ENCODE measurements around the gene PEX10.

The PEX10 gene

GRCh38 chr1:2458687-2459086, 46.3 kb upstream of the PEX10 start:
- TF ChIP-seq CTCF (IDR thresholded peaks at IDR 0.05) = no peak
- H3K27ac ChIP-seq = no peak overlapping the region

GRCh38 chr1:2457444-2457843, 45.1 kb upstream of the PEX10 start:
- Histone ChIP-seq H3K4me1 (peaks cover 13% of the 10 kb centered on the region), H3K4me3 (ENCODE audit: low read depth, low read length) (no peak overlapping the region), H3K36me3 (ENCODE audit: control insufficient read depth, insufficient read depth, low read length) (no peaks in the 10 kb centered on the region), H3K9me3 (ENCODE audit: control insufficient read depth, low read length) (no peaks in the 10 kb centered on the region), H3K4me2 (ENCODE audit: low read length) (no peak overlapping the region), H3K9ac (no peak overlapping the region), H2AFZ (no peak overlapping the region), H3K27me3 (ENCODE audit: control insufficient read depth, insufficient read depth, low read length) (no peaks in the 10 kb centered on the region), H3K27ac (no peak overlapping the region), H3K79me2 (no peaks in the 10 kb centered on the region)
- no peak for TF ChIP-seq CTCF (IDR thresholded peaks at IDR 0.05)

More at GRCh38 chr1:2458687-2459086, 46.3 kb upstream of the PEX10 start:
- Histone ChIP-seq H3K27me3 (ENCODE audit: control insufficient read depth, insufficient read depth, low read length) (no peaks in the 10 kb centered on the region), H3K4me1 (peaks cover 15% of the 10 kb centered on the region), H3K4me2 (ENCODE audit: low read length) (no peak overlapping the region), H2AFZ (no peak overlapping the region), H3K4me3 (ENCODE audit: low read depth, low read length) (no peak overlapping the region), H3K79me2 (no peaks in the 10 kb centered on the region), H3K9me3 (ENCODE audit: control insufficient read depth, low read length) (no peaks in the 10 kb centered on the region), H3K36me3 (ENCODE audit: control insufficient read depth, insufficient read depth, low read length) (no peaks in the 10 kb centered on the region), H3K9ac (no peak overlapping the region)

- Histone ChIP-seq H3K4me3 (ENCODE audit: low read depth, low read length) (no peak overlapping the region), H3K36me3 (ENCODE audit: control insufficient read depth, insufficient read depth, low read length) (no peaks in the 10 kb centered on the region), H3K27me3 (ENCODE audit: control insufficient read depth, insufficient read depth, low read length) (no peaks in the 10 kb centered on the region), H3K27ac (no peak overlapping the region), H2AFZ (no peak overlapping the region), H3K4me2 (ENCODE audit: low read length) (no peak overlapping the region), H3K4me1 (peaks cover 11% of the 10 kb centered on the region), H3K79me2 (no peaks in the 10 kb centered on the region), H3K9ac (no peak overlapping the region), H3K9me3 (ENCODE audit: control insufficient read depth, low read length) (no peaks in the 10 kb centered on the region)
- no peak for TF ChIP-seq CTCF (IDR thresholded peaks at IDR 0.05)
Observed at GRCh38 chr1:2455757-2456156, 43.4 kb upstream of the PEX10 start.

GRCh38 chr1:2454227-2454626, 41.9 kb upstream of the PEX10 start:
- H3K9ac ChIP-seq = no peak overlapping the region
- H3K36me3 ChIP-seq (ENCODE audit: control insufficient read depth, insufficient read depth, low read length) = no peaks in the 10 kb centered on the region
- no peak overlapping the region for H3K4me2 ChIP-seq (ENCODE audit: low read length)
- no peak overlapping the region for H2AFZ ChIP-seq
- no peak overlapping the region for H3K4me3 ChIP-seq (ENCODE audit: low read depth, low read length)
- H3K27me3 ChIP-seq (ENCODE audit: control insufficient read depth, insufficient read depth, low read length) = no peaks in the 10 kb centered on the region
- H3K9me3 ChIP-seq (ENCODE audit: control insufficient read depth, low read length) = no peaks in the 10 kb centered on the region
- TF ChIP-seq CTCF (IDR thresholded peaks at IDR 0.05) = no peak
- H3K79me2 ChIP-seq = no peaks in the 10 kb centered on the region
- no peaks in the 10 kb centered on the region for H3K4me1 ChIP-seq
- H3K27ac ChIP-seq = no peak overlapping the region

GRCh38 chr1:2452932-2453315, 40.6 kb upstream of the PEX10 start:
- no peak overlapping the region for H3K9ac ChIP-seq
- H3K4me1 ChIP-seq = no peaks in the 10 kb centered on the region
- H3K4me3 ChIP-seq (ENCODE audit: low read depth, low read length) = no peak overlapping the region
- H3K79me2 ChIP-seq = no peaks in the 10 kb centered on the region
- no peak for TF ChIP-seq CTCF (IDR thresholded peaks at IDR 0.05)
- no peak overlapping the region for H3K4me2 ChIP-seq (ENCODE audit: low read length)
- no peaks in the 10 kb centered on the region for H3K27me3 ChIP-seq (ENCODE audit: control insufficient read depth, insufficient read depth, low read length)
- H3K9me3 ChIP-seq (ENCODE audit: control insufficient read depth, low read length) = no peaks in the 10 kb centered on the region
- H2AFZ ChIP-seq = no peak overlapping the region
- H3K27ac ChIP-seq = no peak overlapping the region
- H3K36me3 ChIP-seq (ENCODE audit: control insufficient read depth, insufficient read depth, low read length) = no peaks in the 10 kb centered on the region
